ENCODE results near the gene RECK.

Gene RECK

DNA sequence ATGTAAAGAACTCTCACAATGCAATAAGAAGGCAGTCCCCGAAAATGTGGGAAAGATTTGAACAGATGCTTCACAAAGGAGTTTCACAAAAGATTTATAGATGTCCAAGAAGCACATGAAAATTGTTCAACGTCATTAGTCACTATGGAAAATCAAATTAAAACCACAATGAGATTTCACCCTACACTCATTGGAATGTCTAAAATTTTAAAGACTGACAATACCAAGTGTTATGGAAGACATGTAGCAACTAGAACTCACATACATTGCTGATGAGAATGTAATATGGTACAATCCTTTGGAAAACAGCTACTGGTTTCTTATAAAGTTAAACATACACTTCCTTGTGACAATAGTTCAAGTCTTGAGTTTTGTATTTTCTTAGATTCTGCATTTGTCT lies 11.0 kb upstream of the RECK start:
- DNase-seq, result no peak

DNA sequence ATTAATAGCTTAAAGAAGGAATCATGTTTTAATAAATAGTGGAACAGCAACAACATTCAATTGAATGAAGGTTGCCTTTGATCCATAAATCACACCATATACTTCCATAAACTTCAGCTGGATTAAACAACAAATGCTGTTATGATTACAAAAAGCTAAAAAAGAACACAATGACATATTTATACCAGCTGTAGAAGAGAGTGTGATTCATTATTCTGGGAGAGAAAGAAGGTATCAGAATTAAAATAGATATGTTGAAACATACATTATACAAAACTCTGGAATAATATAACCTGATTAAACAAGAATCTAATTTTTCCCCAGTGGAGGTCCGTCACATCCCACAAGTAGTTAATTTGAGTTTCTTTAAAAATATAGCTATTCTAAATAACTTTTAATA lies 7.5 kb upstream of the RECK start:
- no peak for DNase-seq

DNA sequence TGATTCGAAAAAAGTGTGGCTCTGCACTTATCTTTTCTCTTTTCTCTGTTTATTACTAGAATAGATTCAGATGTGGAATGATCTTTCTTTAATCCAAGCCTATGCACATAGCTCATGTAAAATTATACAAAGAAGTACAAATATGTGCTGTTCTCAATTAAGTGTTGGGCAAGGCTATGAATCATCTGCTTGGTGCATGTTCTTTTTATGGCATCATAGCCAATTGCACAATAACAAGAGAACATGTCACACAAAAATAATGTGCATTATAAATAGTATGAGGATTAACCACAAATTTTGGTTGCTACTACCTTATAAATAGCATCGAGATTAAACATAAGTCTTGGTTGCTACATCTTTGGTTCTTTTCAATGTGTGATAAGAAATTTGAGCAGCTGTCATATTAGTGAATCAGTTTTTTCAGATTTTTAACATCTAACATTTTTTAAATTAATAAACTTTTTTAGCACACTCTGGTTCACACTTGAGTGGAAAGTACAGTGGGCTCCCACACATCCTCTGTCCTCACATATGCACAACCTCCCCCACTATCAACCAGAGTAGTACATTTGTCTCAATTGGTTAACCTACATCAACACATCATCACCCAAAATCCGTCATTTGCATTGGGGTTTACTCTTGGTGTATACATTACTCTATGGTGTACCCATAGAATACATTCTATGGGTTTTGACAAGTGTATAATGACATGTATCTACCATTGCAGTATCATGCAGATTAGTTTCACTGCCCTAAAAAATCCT lies 6.8 kb upstream of the RECK start:
- DNase-seq, result no peak

DNA sequence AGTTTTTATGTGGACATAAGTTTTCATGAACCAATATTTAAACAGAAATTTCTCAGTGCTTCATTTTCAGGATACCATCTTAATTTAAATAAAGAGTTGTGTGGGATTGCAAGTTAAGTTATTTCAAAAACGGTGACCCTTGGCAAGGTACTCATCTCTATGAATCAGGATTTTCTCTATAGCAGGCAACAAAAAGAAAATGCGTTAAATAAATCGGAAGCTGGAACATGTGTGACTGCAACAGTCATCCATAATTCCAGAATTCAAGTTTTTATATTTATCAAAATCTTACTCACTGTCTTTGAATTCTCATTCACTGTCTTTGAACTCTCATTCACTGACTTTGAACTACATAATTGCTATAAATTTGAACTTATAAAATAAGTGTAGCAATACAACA lies 5.8 kb upstream of the RECK start:
- no peak for DNase-seq

DNA sequence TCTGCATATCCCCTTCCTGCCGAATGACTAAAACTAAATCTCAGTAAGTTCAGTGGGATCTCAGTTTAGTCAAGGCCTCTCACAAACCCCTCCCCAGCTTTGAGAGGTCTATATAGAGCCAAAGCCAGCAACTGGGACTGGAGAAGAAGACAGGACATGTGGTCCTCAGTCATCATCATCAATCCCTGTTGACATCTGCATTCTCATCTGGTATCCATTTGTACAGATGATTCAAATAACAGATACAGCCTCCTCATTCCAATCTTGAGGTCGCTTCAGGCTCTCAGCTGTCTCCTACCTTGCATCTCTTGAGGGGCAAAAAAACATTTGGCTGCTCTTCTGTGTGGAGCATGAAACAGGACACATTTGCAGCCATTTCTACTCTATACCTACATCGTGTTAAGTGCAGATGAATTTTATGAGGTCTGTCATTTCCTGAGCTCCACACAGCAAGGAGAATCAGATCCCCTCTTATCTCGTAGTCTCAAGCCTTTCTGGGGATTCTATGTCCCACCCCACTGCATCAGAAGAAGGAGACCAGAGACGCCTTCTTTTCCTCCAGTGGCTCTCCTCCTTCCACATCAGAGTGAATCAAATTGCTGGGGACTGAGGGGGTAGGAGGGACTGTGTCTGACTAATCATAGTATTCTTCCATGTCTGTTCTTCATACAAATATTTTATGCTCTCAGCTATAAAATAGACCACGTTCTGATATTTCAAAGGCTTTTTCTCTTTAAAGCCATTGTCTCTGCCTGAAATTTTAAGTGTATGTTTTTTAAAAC lies 4.7 kb upstream of the RECK start:
- DNase-seq, result no peak

DNA sequence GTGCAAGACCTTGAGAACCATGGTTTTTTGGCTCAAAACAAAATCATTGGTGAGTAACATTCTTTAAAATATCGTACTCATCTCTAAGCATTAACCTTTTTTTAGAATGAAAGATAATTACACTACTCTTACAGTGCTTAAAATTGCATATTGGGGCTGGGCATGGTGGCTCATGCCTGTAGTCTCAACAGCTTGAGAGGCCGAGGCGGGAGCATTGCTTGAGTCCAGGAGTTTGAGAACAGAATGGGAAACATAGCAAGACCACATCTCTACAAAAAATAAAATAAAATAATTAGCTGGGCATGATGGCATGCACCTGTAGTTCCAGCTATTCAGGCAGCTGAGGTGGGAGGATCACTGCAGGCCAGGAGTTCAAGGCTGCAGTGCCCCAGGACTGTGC lies 2.9 kb upstream of the RECK start:
- no peak for DNase-seq

DNA sequence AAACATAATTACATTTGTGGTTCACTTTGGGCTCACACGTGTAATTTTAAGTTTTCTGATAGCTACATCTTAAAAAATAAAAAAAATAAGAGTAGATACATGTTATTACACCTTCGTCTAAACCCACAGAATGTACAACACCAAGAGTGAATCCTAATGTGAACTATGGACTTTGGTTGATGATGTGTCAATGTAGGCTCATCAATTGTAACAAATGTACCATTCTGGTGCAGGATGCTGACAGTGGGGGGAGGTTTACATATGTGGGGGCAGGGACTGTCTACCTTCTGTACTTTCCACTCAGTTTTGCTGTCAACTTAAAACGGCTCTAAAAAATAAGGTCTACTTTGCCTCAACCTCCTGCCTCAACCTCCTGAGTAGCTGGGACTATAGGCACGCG lies 2.5 kb upstream of the RECK start:
- DNase-seq, result no peak

DNA sequence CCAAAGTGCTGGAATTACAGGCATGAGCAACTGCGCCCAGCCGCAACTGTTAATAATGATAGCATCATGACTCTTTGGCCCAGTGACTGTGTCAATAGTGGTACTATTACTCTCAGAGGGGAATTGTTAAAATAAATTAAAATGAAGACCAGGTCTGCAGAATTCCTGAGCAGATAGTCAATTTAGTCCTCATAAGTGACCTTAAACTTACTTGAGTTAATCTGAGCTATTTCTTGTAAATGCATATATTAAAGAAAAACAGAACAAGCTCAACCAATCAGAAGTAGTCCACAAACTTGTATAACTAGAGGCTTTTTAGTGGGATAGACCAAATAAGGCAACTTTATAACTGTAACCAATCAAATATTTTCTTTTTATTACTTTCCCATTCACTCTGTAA lies 1.7 kb upstream of the RECK start:
- no peak for DNase-seq

DNA sequence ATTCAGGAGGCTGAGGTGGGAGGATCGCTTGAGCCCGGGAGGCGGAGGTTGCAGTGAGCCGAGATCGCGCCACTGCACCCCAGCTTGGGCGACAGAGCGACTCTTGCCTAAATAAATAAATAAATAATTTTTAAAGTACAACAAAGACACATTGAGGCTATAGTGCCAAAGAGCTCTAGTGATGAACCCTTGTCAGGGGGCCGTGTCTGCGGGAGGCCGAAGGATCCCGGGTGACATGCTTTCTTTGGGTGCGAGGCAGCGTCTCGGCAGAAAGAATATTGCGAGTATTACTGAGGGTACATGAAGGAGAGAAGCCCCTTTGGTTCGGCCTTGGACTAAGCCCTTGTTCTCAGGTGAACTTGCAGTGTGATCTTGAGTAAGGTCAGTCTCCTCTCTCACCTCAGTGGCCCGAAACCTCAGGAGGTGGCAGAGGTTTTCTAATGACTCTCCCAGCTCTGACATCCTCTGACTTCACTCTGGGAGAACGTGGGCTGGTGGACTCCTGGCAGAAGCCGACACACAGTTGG lies 397 bp upstream of the RECK start:
- DNase-seq, result no peak

DNA sequence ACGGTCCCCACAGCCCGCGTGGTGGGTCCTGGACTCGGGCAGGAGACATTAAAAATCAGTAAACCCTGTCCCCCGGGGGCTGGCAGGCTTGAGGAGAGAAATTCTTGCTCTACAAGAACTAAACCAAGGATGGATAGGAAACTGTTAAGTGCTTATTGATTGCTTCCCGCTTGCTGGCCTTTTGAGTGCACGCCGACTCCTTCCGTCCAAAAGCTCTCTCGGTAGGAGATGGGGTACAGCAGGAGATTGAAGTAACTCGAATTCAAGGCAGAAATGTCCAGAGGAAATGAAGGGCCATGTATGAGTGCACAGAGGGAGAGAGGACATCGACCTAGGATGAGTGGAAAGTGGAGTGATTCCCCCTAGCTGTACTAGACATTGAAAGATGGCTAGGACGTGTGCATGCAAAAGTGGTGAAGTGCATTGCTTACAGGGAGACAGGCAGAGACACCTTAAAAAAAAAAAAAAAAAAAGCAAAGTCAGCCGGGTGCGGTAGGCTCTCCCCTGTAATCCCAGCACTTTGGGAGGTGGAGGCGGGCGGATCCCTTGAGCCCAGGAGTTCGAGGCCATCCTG lies 923 bp downstream of the RECK start:
- no peak for DNase-seq

DNA sequence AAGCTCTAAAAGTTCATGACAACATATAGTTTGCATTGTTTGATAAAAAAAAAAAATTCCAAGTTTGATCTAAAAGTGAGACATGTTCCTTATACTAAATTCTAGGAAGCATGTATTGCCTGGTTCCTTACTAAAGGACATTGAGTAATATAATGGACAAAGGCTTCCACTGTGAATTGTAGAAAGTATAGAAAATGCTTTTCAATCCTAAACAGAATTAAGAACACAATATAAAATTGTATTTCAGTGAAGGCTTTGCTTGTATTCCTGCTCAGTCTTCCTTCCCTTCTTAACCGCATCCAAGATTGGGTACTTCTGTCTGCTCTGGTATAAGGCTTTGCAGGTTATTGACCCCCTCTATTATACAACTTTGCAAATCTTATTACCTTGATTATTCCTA lies 2.4 kb downstream of the RECK start:
- no peak for DNase-seq

DNA sequence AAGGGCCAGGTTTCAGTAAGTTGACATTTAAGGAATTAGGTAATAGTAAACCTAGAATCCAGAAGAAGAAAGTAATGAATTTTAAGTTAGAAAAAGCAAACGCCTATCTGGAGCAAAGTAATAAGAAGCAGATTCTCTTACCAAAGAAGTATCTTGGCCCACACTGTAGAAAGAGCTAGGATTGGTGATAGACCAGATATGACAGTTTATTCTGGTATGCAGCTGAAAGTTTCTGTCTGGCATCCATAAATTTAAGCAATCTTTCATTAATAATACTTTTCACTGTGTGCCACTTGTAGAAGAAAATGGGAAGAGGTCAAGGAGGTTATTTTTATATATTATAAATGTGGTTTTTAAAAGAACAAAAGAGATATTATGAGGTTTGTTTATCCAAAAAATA lies 3.0 kb downstream of the RECK start:
- DNase-seq, result no peak

DNA sequence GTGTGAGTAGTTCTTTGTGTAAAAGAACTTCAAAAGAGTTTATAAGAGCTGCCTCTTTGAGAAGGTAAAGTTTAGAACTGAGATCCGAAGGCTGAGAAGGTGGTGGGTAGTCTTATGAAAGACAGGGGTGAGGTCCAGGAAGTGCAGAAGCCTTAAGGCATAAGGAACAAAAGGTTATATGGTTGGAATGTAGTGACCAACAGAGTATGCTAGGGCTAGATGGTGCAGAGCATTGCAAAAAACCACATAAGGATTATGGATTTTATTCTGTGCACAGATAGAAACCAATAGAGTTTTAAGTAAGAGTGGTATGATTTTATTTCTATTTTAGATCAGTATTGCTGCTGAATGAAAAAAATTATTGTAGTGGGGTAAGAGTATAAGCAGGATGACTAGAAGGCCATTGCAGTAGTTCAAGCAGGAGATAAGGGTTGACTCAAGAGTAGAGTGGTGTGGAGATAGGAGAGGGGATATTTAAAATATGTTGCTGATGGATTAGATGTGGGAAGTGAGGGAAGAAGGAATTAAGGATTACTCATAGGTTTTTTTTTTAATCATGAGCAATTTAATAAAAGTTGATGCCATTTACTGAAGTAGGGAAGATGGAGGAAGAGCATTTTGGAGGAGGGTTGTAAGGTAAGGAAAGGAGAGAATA lies 3.7 kb downstream of the RECK start:
- no peak for DNase-seq

DNA sequence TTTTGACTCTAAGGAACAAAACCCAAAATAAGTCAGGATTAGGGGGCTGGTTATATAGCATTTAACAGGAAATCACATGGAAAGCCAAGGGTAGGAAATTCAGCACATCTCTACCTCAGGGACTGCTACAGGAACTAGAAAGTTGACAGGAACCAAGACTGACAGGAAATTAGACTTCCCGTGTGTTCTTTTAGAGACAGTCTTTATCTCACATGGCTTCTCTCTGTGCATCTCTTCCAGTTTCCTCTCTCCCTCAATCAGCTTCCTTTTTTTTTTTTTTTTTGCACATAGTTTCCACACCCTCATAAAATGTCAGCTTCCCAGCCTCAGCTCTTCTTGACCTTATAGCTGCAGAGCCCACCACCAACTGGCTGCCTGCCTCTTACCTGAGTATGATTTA lies 4.8 kb downstream of the RECK start:
- DNase-seq, result no peak

DNA sequence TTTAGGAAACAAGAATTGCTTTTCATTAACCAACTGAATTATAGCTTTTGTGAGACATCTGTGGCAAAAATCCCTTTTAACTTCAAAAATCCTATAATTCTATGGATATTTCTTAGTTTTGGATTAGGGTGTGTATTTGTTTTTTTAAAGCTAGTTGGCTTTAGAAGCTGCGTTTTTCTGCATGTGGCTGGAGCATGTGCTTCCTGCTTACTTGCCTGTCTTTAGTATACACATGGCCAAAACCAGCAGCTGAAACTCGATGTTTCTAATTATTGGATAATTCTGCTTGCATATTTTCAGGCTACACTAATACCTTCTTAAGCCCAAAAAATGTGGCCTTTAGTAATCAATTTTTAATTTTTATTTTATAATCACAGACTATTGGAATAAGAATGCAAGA lies 8.9 kb downstream of the RECK start:
- no peak for DNase-seq

DNA sequence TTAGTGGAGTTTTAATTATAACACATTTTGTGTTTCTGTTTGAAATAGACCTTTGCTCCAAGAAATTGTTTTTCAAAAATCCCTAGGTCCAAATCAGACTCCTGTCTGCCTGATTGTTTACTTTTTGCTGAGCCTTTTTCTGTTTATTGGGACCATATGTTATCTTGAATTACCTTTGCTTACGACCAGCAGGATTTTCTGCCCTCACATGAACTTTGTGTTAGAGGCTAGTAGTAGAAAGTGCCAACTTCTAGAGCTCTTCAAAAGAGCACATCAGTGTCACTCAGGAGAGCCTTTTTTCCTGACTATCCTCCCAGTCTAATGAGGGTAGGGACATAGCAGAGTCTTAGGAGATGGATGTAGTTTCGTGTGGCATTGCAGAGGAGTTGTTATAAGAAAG lies 10.2 kb downstream of the RECK start:
- no peak for DNase-seq

DNA sequence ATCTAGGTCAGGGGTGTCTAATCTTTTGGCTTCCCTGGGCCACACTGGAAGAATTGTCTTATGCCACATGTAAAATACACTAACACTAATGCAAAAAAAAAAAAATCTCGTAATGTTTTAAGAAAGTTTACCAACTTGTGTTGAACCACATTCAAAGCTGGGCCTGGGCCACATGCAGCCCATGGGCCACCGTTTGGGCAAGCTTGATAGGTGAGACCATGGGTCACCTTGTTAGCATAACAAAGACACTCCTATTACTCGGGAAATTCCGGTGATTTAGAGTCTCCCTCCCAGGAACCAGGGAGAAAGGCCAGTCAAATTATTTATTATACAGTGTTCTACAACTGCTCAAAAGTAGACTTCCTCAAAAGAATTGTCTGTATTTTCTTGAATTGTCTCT lies 12.7 kb downstream of the RECK start:
- no peak for DNase-seq

DNA sequence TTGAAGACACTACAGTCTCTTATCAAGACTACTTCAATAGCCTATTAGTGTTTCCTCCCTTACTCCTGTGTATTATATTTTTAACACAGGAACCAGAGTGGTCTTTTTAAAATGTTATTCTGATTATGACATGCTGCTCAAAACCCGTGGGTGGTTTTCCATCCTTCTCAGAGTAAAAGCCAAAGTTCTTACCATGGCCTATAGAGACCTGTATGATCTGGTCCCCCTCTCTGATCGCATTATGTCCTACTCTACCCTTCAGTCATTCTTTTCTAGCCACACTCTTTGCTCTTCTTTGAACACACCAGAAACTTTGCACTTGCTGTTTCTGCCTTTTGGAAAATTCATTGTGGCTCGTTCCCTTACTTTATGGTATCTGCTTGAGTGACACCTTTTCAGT lies 13.8 kb downstream of the RECK start:
- DNase-seq, result no peak

DNA sequence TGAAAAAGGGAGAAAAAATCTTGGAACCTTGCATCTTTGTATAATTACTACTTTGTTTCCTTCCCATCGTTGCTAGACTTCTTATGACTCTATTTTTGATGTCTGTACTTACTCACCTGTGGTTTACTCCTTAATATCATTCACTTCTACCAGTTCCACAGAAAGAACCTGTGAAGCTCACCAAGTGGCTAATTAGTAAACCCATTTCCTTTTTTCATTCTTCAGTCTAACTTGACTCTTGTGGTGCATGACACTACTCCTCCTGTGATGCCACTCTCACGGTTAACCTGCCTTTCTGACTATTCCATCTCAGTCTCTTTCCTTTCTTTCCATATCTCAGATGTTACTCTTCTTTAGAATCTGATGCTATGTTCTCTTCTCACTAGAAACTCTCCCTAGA lies 14.6 kb downstream of the RECK start:
- no peak for DNase-seq

DNA sequence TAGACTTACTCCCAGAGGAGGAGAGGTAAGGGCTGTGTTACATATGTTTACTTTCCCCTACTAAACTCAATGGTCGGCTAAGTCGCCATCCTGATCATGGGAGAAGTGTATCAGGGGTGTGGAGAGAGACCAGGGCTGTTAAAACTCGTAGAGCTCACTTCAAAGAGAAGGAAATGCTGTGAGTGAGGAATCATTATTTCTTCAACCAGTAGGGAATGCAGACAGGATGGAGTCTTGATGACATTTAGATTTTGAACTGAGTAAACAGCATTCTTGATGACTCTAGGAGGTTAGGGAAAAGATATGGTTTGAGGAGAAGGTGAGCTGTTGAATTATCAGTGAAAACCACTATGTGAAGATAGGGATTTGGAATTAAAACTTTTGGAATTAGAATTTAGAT lies 17.3 kb downstream of the RECK start:
- no peak for DNase-seq

DNA sequence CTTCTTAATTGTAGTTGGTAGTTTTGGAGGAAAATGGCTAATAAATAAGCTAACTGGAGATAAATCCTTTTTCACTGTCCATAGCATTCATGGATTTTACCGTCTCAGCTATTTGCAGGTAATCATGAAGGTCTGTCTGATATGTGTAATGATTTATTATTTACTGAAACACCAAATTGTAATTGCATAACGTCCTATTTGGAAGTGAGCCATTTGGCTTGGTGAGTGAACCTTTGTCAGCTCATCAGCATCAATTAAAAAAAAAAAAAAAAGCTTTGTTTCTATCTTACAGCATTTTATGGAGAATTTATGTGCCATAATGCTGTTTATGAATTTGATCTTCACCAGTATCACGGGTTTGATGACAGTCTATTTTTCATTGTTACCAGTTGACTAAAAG lies 20.2 kb downstream of the RECK start:
- no peak for DNase-seq

DNA sequence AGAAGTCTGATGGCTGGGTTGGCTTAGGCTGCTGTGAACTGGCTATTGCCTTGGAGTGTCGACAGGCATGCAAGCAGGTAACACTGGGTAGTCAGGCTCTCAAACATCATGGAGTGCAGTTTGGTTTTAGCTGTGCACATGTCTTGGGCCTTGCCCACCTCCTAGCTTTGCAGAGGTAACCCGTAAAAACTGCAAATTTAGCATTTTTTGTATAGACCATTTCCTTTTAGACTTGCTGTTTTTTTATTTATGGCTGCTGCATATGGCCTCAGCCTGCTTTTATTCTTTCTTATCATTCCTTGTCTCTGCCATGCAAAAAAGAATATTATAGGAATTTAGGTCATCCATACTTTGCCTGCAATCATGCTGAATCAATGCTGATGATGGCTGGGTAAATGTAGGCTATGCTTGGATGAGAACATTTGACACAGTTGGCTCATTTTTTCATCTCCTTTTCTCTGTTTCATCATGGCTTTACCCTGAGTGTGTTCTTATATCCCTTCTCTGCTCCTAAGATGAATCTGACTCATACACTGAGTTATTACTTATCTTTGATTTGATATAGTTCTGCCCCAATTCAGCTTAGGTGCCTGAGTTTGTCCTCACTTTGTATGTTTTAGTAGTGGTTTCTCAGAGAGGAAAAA lies 27.2 kb downstream of the RECK start:
- no peak for DNase-seq

DNA sequence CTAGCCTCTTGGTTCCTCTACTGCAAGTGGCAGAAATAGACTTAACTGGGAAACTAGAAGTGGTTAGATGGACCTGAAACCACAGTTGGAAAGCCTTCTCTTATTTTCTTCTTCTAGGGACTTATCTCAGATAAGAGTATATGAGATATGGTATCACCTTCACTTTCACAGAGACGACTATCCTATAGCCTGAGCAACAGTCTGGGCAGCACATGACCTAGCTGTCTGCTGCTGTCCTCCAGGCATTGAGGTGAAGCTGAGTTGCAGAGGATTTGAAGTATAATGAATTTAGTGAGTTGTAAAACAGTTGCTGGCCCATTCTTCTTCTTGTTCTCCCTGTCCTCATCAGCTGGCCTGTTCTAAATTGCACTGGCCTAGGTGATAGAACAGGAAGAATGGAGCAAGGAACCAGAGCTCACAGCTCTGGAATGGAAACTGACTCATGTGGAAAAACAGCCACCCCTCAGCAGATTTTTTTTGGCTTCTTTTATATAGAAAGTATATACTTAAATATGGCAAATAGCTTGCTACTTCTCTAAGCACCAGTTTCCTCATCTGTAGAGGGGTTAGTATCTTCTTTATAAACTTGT lies 27.8 kb downstream of the RECK start:
- no peak for DNase-seq

All from stimulated activated CD8-positive, alpha-beta memory T cell treated with anti-CD3 and anti-CD28 coated beads, Interleukin-4, amount 100 ng/mL, for 48 hours (primary cell).